Measurements from ENCODE around the gene H2AZ2.

DNA sequence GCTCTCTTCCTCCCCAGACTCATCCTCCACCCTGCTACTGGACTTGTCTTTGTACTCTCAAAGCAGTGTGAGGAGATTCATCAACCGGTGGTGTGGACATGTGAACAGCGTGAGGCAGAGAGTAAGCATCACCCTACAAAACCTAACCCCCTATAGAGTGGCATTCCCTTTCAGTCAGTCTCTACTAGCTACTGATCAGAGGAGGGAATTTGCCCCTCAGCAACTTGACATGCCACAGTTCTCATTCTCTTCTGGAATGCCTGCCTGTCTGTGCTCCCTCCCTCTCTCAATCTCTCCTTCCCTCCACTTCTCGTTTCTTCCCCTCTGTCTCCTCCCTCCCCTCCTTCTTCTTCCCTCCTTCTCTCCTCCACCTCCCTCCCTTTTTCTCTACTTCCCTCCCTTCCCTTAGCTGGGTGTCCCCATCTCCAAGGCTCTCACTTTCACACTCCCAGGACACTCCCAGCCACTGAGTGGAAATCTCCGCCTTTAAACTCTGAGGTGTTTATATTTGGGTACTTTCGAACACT is 24.6 kb downstream of the H2AZ2 start:
- no peak for TF ChIP-seq POLR2A (IDR thresholded peaks at IDR 0.05)
- TF ChIP-seq EP300 (IDR thresholded peaks at IDR 0.05), result no peak

All from gastroesophageal sphincter (tissue), 2 donors.